OCI-LY7 (cell line): Measurements from ENCODE around the gene HAPLN2. TPM values are rescaled to one million over a fixed set of nuclear protein-coding genes. Genes with fewer than 3 reads are reported as not detected.

Experiments
- BruUV-seq: library from RNA; stranded (reverse); fragments of 400-500 nt; replicated peaks from 2 replicates; lab custom pipeline; 2021; lab: Mats Ljungman, UMichigan
- CTCF ChIA-PET: fragments of 300-600 bp; sonication (Branson Sonifier 250); formaldehyde crosslinking; loops from one replicate; lab custom pipeline; 2022; ENCODE audit warnings: antibody characterized with exemption; ENCODE audit not compliant: unreplicated experiment; lab: Charles Lee
- POLR2A ChIA-PET: fragments of 300-600 bp; sonication (Branson Sonifier 250); formaldehyde crosslinking; loops from one replicate; lab custom pipeline; 2022; ENCODE audit warnings: antibody characterized with exemption; lab: Charles Lee
- DNase-seq: peaks from one replicate; pipeline ENCODE4 v3.0.0-alpha.2; 2015; ENCODE audit warnings: low spot score
- H2AFZ ChIP-seq: fragments of 200-600 bp; sonication (generic), shearing (Covaris generic); 2 replicates; pipeline ENCODE4 v1.6.1; 2014; ENCODE audit warnings: mild to moderate bottlenecking, antibody characterized with exemption, low read length, moderate library complexity
- H3K27ac ChIP-seq: fragments of 200-600 bp; sonication (generic); 2 replicates; pipeline ENCODE4 v1.5.1; 2014; ENCODE audit warnings: mixed run types, low read depth, mild to moderate bottlenecking, moderate library complexity, low read length, inconsistent platforms; ENCODE audit not compliant: poor library complexity, severe bottlenecking
- H3K36me3 ChIP-seq: fragments of 200-600 bp; sonication (generic); 2 replicates; pipeline ENCODE4 v1.6.1; 2014; ENCODE audit warnings: mild to moderate bottlenecking, antibody characterized with exemption, low read length, moderate library complexity, mixed read lengths; ENCODE audit not compliant: insufficient read depth
- H3K4me1 ChIP-seq: fragments of 200-600 bp; sonication (generic); 2 replicates; pipeline ENCODE4 v1.5.1; 2014; ENCODE audit warnings: mild to moderate bottlenecking, low read length; ENCODE audit not compliant: insufficient read depth, poor library complexity, severe bottlenecking
- H3K4me2 ChIP-seq: fragments of 200-600 bp; sonication (generic); 2 replicates; pipeline ENCODE4 v1.6.1; 2014; ENCODE audit warnings: mild to moderate bottlenecking, low read length
- H3K4me3 ChIP-seq: fragments of 200-600 bp; sonication (generic); 2 replicates; pipeline ENCODE4 v1.5.1; 2014; ENCODE audit warnings: mild to moderate bottlenecking, low read depth, low read length; ENCODE audit not compliant: poor library complexity, severe bottlenecking
- H3K79me2 ChIP-seq: fragments of 200-600 bp; sonication (generic); 2 replicates; pipeline ENCODE4 v1.6.1; 2016; ENCODE audit warnings: low read depth, mild to moderate bottlenecking, low read length, moderate library complexity, mixed read lengths; ENCODE audit not compliant: insufficient read depth
- H3K9me2 ChIP-seq: fragments of 200-600 bp; sonication (generic); 2 replicates; pipeline ENCODE4 v1.6.1; 2016; ENCODE audit warnings: mild to moderate bottlenecking, low read length, mixed read lengths; ENCODE audit not compliant: insufficient read depth
- H3K9me3 ChIP-seq: fragments of 200-600 bp; sonication (generic); 2 replicates; pipeline ENCODE4 v1.6.1; 2014; ENCODE audit warnings: mild to moderate bottlenecking, mixed run types, low read length, mixed read lengths
- H4K20me1 ChIP-seq: fragments of 200-600 bp; sonication (generic); 2 replicates; pipeline ENCODE4 v1.6.1; 2014; ENCODE audit warnings: mild to moderate bottlenecking, antibody characterized with exemption, low read length, moderate library complexity, mixed read lengths; ENCODE audit not compliant: insufficient read depth
- EZH2phosphoT487 ChIP-seq: fragments of 200-600 bp; sonication (generic); IDR thresholded peaks from 2 replicates; pipeline ENCODE4 v1.6.1; 2018; ENCODE audit warnings: low read depth, borderline replicate concordance, mild to moderate bottlenecking, mixed run types, antibody characterized with exemption, low read length, moderate library complexity, mixed read lengths
- intact Hi-C: fragments of 100-400 bp; cut with micrococcal nuclease; formaldehyde crosslinking; loops from one replicate; pipeline ENCODE4 v1.10.0; 2022; ENCODE audit not compliant: unreplicated experiment
- total RNA-seq, 2 experiments: library from RNA; depleted of rRNA in 1 of 2; stranded (reverse); fragments of >200 nt in 1 of 2; shearing (Covaris generic) in 1 of 2; gene quantifications; 2 replicates each; pipeline ENCODE4 v1.2.3, GENCODE V29; 2014 to 2022
- TF ChIP-seq, protein P1 (sequence below): fragments of 200-600 bp; sonication (generic); conservative IDR thresholded peaks from 2 replicates; pipeline ENCODE4 v1.5.1; 2014; ENCODE audit warnings: mild to moderate bottlenecking, antibody characterized with exemption, low read length, moderate library complexity, mixed read lengths

The HAPLN2 gene
- total RNA-seq, 2 experiments from 2014 or later = 0.41 to 1.1 TPM

DNA sequence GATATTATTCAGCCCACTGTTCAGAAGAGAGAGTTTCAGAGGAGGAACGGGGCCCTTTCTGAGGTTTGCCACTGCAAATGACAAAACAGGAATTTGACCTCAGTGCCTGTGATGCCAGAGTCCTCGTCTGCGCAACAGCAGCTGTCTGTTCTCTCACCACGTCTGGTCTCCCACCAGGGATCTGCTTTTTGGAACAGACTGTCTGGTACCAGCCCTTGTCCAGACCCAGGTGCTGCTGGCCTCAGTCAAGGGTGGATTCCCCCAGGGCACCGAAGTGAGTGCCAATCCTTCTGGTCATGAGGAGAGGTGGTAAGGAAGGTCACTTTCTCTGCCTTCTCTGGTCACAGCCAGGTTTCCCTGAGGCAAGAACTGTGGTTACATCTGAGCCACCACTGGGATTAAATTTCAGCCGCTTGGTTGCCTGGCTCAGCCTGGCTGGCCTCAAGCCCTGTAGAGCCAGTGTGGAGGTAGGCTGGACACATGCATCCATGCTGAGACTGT is 20.4 kb downstream of the HAPLN2 start:
- no peaks in the 10 kb centered on the region for H3K4me1 ChIP-seq
- no peaks in the 10 kb centered on the region for H3K36me3 ChIP-seq
- no peaks in the 10 kb centered on the region for H3K9me2 ChIP-seq
- H3K27ac ChIP-seq = no peak overlapping the region
- H3K4me3 ChIP-seq = no peak overlapping the region
- no peaks in the 10 kb centered on the region for H3K9me3 ChIP-seq
- POLR2A ChIA-PET = no interaction called here
- H3K4me2 ChIP-seq = no peak overlapping the region
- H4K20me1 ChIP-seq = no peaks in the 10 kb centered on the region
- intact Hi-C loops = no loop called here
- CTCF ChIA-PET = interaction anchor here (0.5 kb wide), 1 partner anchor 112 kb away, joined by 4 read pairs; no protein-coding TSS in a partner anchor
- BruUV-seq = no TSS peak
- no peak for TF ChIP-seq EZH2phosphoT487
- TF ChIP-seq, protein P1, sequence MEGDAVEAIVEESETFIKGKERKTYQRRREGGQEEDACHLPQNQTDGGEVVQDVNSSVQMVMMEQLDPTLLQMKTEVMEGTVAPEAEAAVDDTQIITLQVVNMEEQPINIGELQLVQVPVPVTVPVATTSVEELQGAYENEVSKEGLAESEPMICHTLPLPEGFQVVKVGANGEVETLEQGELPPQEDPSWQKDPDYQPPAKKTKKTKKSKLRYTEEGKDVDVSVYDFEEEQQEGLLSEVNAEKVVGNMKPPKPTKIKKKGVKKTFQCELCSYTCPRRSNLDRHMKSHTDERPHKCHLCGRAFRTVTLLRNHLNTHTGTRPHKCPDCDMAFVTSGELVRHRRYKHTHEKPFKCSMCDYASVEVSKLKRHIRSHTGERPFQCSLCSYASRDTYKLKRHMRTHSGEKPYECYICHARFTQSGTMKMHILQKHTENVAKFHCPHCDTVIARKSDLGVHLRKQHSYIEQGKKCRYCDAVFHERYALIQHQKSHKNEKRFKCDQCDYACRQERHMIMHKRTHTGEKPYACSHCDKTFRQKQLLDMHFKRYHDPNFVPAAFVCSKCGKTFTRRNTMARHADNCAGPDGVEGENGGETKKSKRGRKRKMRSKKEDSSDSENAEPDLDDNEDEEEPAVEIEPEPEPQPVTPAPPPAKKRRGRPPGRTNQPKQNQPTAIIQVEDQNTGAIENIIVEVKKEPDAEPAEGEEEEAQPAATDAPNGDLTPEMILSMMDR = no peak
- H3K79me2 ChIP-seq = no peaks in the 10 kb centered on the region
- H2AFZ ChIP-seq = no peak overlapping the region
- no peak for DNase-seq

DNA sequence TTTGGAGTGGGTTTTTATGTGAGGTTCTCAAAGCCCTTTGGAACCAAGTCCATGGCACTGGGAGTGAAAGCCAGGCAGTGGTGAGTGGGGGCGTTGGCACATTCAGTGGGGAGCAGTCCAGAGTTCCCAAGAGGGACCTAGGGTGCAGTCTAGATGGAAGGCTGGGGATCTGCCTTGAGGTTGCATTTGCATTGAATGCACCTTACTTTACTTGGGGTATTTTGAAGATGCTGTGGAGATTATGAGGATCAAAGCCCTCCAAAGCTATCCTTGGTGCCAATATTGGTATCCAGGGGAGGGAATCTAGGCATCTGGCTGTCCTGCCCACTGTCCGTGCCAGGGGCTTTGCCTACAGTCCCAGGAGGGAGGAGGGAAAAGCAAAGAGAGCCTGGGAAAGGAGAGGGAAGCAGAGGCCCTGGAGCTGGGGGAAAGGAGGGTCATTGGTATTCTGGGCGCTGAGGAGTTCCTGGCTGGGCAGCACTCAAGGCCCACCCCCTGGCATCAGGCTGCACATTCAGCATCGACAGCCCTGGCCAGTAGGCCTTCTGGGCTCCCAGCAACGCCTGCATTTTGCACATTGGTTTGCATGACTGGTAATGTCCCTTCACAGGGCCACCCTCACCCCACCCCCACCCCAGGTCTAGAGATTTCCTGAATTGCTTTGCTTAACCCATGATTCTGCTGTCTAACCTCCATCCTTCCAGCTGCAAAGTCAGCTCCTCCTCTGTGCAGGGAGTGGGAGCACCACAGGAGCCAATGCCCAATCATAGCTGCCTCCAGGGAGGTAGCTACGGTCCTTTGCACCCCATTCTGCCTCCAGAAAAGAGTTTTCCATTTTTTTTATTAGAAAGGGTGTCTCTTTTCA is 21.9 kb downstream of the HAPLN2 start:
- TF ChIP-seq, protein P1 = no peak
- TF ChIP-seq EZH2phosphoT487 = no peak
- DNase-seq = no peak
- POLR2A ChIA-PET = no interaction called here
- no peaks in the 10 kb centered on the region for H4K20me1 ChIP-seq
- H3K9me3 ChIP-seq = no peaks in the 10 kb centered on the region
- H3K4me3 ChIP-seq = no peak overlapping the region
- no peaks in the 10 kb centered on the region for H3K36me3 ChIP-seq
- no peaks in the 10 kb centered on the region for H3K79me2 ChIP-seq
- CTCF ChIA-PET = no interaction called here
- no peak overlapping the region for H3K4me2 ChIP-seq
- no TSS peak for BruUV-seq
- H3K4me1 ChIP-seq = no peaks in the 10 kb centered on the region
- H2AFZ ChIP-seq = no peak overlapping the region
- intact Hi-C loops = no loop called here
- no peaks in the 10 kb centered on the region for H3K9me2 ChIP-seq
- no peak overlapping the region for H3K27ac ChIP-seq

DNA sequence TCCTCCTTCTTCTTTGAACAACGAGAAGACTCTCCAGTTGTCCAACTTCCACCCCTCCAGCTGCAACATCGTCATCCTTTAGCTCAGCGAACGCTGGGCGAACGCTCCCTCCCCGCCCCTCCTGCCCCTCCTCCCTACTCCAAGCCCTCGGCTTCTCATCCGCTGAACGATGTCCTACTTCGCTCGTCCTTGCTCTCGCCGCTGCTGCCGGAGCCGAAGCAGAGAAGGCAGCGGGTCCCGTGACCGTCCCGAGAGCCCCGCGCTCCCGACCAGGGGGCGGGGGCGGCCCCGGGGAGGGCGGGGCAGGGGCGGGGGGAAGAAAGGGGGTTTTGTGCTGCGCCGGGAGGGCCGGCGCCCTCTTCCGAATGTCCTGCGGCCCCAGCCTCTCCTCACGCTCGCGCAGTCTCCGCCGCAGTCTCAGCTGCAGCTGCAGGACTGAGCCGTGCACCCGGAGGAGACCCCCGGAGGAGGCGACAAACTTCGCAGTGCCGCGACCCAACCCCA is 22.6 kb downstream of the HAPLN2 start, which contains the start of gene BCAN:
TSS of gene BCAN (plus strand) at position 357 of the 504 bp plus-strand sequence. CDS start 3,938 bp downstream, outside the sequence.
- H3K36me3 ChIP-seq = no peaks in the 10 kb centered on the region
- no peak for TF ChIP-seq EZH2phosphoT487
- TF ChIP-seq, protein P1 = no peak
- DNase-seq = no peak
- no peak within 1 kb of the TSS for H3K27ac ChIP-seq
- H3K9me3 ChIP-seq = no peaks in the 10 kb centered on the region
- BruUV-seq = no TSS peak
- intact Hi-C loops = no loop called here
- no peak within 1 kb of the TSS for H2AFZ ChIP-seq
- ChIA-PET POLR2A (no interaction called here), CTCF (no interaction called here)
- no peaks in the 10 kb centered on the region for H3K4me1 ChIP-seq
- H3K4me3 ChIP-seq = no peak within 1 kb of the TSS
- H3K9me2 ChIP-seq = no peaks in the 10 kb centered on the region
- no peak within 1 kb of the TSS for H3K4me2 ChIP-seq
- no peaks in the 10 kb centered on the region for H3K79me2 ChIP-seq
- no peaks in the 10 kb centered on the region for H4K20me1 ChIP-seq
